A549 (cell line): ENCODE results near the gene MATN3. TPM values are rescaled to one million over a fixed set of nuclear protein-coding genes. Genes with fewer than 3 reads are reported as not detected.
A peak's percentile ranks its signal among the peaks of the same experiment; 100 is the strongest.

ENCODE experiments used
- ATAC-seq, 2 experiments: fragments of 200-7000 bp in 1 of 2; fragments of >200 bp in 1 of 2; cut with Nextera tagmentation in 1 of 2; cut with Tn5 transposase in 1 of 2; 3 replicates each; pipeline versions ENCODE4 v1.8.0 to v1.9.1; 2018 to 2020; ENCODE audit warnings: mild to moderate bottlenecking in 1 of 2, moderate library complexity in 1 of 2
- CTCF ChIA-PET: fragments of 300-600 bp; sonication (Branson Sonifier 250); formaldehyde crosslinking; extraction: SDS; loops from one replicate; lab custom pipeline; 2021; ENCODE audit warnings: antibody characterized with exemption, inconsistent platforms; lab: Yijun Ruan, JAX
- POLR2A ChIA-PET: fragments of 350-600 bp; formaldehyde crosslinking; extraction: SDS; loops from one replicate; lab custom pipeline; 2021; ENCODE audit warnings: antibody characterized with exemption, inconsistent platforms; lab: Yijun Ruan, JAX
- DNase-seq, 2 experiments: peaks; one replicate each; pipeline versions ENCODE4 v3.0.0 to v3.0.0-alpha.2; 2011 to 2016; ENCODE audit warnings: low read depth in 1 of 2, low spot score in 1 of 2
- FAIRE-seq: peaks from 2 replicates; lab custom pipeline; 2011; peaks lifted over from hg19 to GRCh38; lab: Jason Lieb, UNC
- H3K27ac ChIP-seq, 2 experiments: fragments of >200 bp; sonication (Bioruptor Twin); formaldehyde crosslinking; 3 replicates each; pipeline ENCODE4 v1.5.1; 2016 to 2017
- H3K4me1 ChIP-seq: fragments of >200 bp; sonication (Bioruptor Twin); formaldehyde crosslinking; 3 replicates; pipeline ENCODE4 v1.6.1; 2016
- H3K4me2 ChIP-seq: fragments of >200 bp; sonication (Bioruptor Twin); formaldehyde crosslinking; 3 replicates; pipeline ENCODE4 v1.6.1; 2016
- H3K4me3 ChIP-seq: fragments of >200 bp; sonication (Bioruptor Twin); formaldehyde crosslinking; 3 replicates; pipeline ENCODE4 v1.5.1; 2016
- H3K9me3 ChIP-seq: fragments of >200 bp; sonication (Bioruptor Twin); formaldehyde crosslinking; 3 replicates; pipeline ENCODE4 v1.6.1; 2016
- ATOH8 ChIP-seq: fragments of 250-450 bp; sonication (Bioruptor Pico); IDR thresholded peaks from 2 replicates; pipeline ENCODE4 v1.5.0; 2020; ENCODE audit warnings: low read depth, mild to moderate bottlenecking, moderate library complexity
- CBX2 ChIP-seq: fragments of 200-600 bp; sonication (generic); IDR thresholded peaks from 2 replicates; pipeline ENCODE4 v1.6.1; 2016; ENCODE audit warnings: low read depth, mild to moderate bottlenecking, borderline replicate concordance
- CBX8 ChIP-seq: fragments of 200-600 bp; sonication (generic); IDR thresholded peaks from 2 replicates; pipeline ENCODE4 v1.6.1; 2016
- CEBPB ChIP-seq, 2 experiments: fragments of >200 bp in 1 of 2; sonication (Bioruptor Twin) in 1 of 2; formaldehyde crosslinking in 1 of 2; IDR thresholded peaks; 2 replicates each; pipeline ENCODE4 v1.6.1; 2012 to 2016
- CHD4 ChIP-seq: fragments of 200-600 bp; sonication (generic); IDR thresholded peaks from 2 replicates; pipeline ENCODE4 v1.6.1; 2016; ENCODE audit warnings: antibody characterized with exemption, mild to moderate bottlenecking, borderline replicate concordance
- ELK1 ChIP-seq: fragments of 150-350 bp; IDR thresholded peaks from 2 replicates; pipeline ENCODE4 v1.6.1; 2014; ENCODE audit warnings: low read depth, mild to moderate bottlenecking, low read length
- ESRRA ChIP-seq: fragments of 150-350 bp; IDR thresholded peaks from 2 replicates; pipeline ENCODE4 v1.6.1; 2014; ENCODE audit warnings: mild to moderate bottlenecking, low read length, borderline replicate concordance
- FOXS1 ChIP-seq: fragments of 250-450 bp; sonication (Bioruptor Pico); IDR thresholded peaks from 2 replicates; pipeline ENCODE4 v1.5.0; 2020; ENCODE audit warnings: mild to moderate bottlenecking, moderate library complexity
- HMGXB4 ChIP-seq: fragments of 250-450 bp; sonication (Bioruptor Pico); IDR thresholded peaks from 2 replicates; pipeline ENCODE4 v1.5.0; 2021; ENCODE audit warnings: mild to moderate bottlenecking, moderate library complexity, borderline replicate concordance
- HOXA7 ChIP-seq: fragments of 250-450 bp; sonication (Bioruptor Pico); IDR thresholded peaks from 2 replicates; pipeline ENCODE4 v1.5.0; 2020; ENCODE audit warnings: mild to moderate bottlenecking, moderate library complexity
- MAFK ChIP-seq: fragments of 450-650 bp; IDR thresholded peaks from 2 replicates; pipeline ENCODE4 v1.6.1; 2014; ENCODE audit not compliant: partially characterized antibody
- MAX ChIP-seq: IDR thresholded peaks from 2 replicates; pipeline ENCODE4 v1.6.1; 2012
- NPAS2 ChIP-seq: fragments of 250-450 bp; sonication (Bioruptor Pico); IDR thresholded peaks from 2 replicates; pipeline ENCODE4 v1.8.0; 2022; ENCODE audit warnings: mild to moderate bottlenecking, moderate library complexity, borderline replicate concordance
- POLR2A ChIP-seq: IDR thresholded peaks from 2 replicates; pipeline ENCODE4 v1.6.1; 2012; ENCODE audit warnings: mild to moderate bottlenecking, low read length
- RAD21 ChIP-seq, 2 experiments: fragments of >200 bp in 1 of 2; sonication (Bioruptor Twin) in 1 of 2; formaldehyde crosslinking in 1 of 2; IDR thresholded peaks in 1 of 2; conservative IDR thresholded peaks in 1 of 2; 2 replicates in 1 of 2; 3 replicates in 1 of 2; pipeline ENCODE4 v1.6.1; 2012 to 2018; ENCODE audit warnings: inconsistent platforms in 1 of 2
- RARB ChIP-seq: fragments of 250-450 bp; sonication (Bioruptor Pico); IDR thresholded peaks from 2 replicates; pipeline ENCODE4 v1.8.0; 2021; ENCODE audit warnings: mild to moderate bottlenecking, moderate library complexity
- RNF2 ChIP-seq: fragments of 200-600 bp; sonication (generic); IDR thresholded peaks from 2 replicates; pipeline ENCODE4 v1.6.1; 2016; ENCODE audit warnings: low read depth, mild to moderate bottlenecking, antibody characterized with exemption, moderate library complexity, borderline replicate concordance
- SMC3 ChIP-seq: fragments of >200 bp; sonication (Bioruptor Twin); formaldehyde crosslinking; IDR thresholded peaks from 3 replicates; pipeline ENCODE4 v1.6.1; 2018; ENCODE audit warnings: inconsistent platforms
- SREBF2 ChIP-seq: fragments of 450-650 bp; IDR thresholded peaks from 2 replicates; pipeline ENCODE4 v1.6.1; 2014; ENCODE audit warnings: mild to moderate bottlenecking, moderate library complexity
- ZC3H11A ChIP-seq: fragments of 450-650 bp; IDR thresholded peaks from 2 replicates; pipeline ENCODE4 v1.6.1; 2014; ENCODE audit warnings: antibody characterized with exemption, mild to moderate bottlenecking
- WGBS: methylation state at CpG from one replicate; pipeline ENCODE4 v1.1.6; 2017; ENCODE audit errors: missing lambda C conversion rate; 5-methylcytosine and 5-hydroxymethylcytosine counted together
- polyA plus RNA-seq, 4 experiments: library from polyadenylated mRNA; depleted of rRNA in 3 of 4; stranded (reverse); fragments of >200 nt; fragmentation: RNase III in 1 of 4; extraction: RNeasy Plus Mini Kit Qiagen cat#74134 plus additional on column Dnase treatment in 1 of 4; gene quantifications; 2 replicates in 3 of 4; 3 replicates in 1 of 4; pipeline ENCODE4 v1.2.3, GENCODE V29; 2011 to 2017

MATN3 gene
- polyA plus RNA-seq, 2 of the 4 experiments (the other 2 are of a cell fraction), result 14.2 to 16.8 TPM

GRCh38 chr2:20050646-20051531, 38.4 kb upstream of the MATN3 start:
- CTCF ChIA-PET, result interaction anchor here (0.6 to 1.8 kb wide), 12 partner anchors 9 to 276 kb away, joined by 3 to 6 read pairs (median 4); no protein-coding TSS in a partner anchor
- Histone ChIP-seq H3K9me3 (no peaks in the 10 kb centered on the region), H3K4me1 (peaks cover 31% of the 10 kb centered on the region), H3K4me3 (peak overlapping the region; percentile 63), H3K4me2 (peak overlapping the region; percentile 89), H3K27ac (peak overlapping the region; percentile 92 to 96)
- POLR2A ChIA-PET, result interaction anchor here (0.6 to 4.2 kb wide), 24 partner anchors 10 to 396 kb away, joined by 3 to 48 read pairs (median 6); partner anchors contain the start of genes MATN3, RHOB, SDC1 and WDR35
- TF ChIP-seq CBX2 (no peak), SREBF2 (no peak), RAD21 (conservative IDR thresholded peaks at IDR 0.05 in 1 of 2, IDR thresholded peaks at IDR 0.05 in 1 of 2) (peak; percentile 36 to 42; a peak in 2 of 5 replicates), NPAS2 (CRISPR knock-in tag) (no peak), CEBPB (IDR thresholded peaks at IDR 0.05) (no peak), CHD4 (no peak), MAX (peak; percentile 36; the same call in 1 of the 2 replicates), MAFK (no peak), ZC3H11A (no peak), HOXA7 (CRISPR knock-in tag) (no peak), ESRRA (no peak), HMGXB4 (CRISPR knock-in tag) (no peak), SMC3 (peak; percentile 29; the same call in 2 of the 3 replicates), RNF2 (no peak), RARB (CRISPR knock-in tag) (no peak), ELK1 (no peak), POLR2A (no peak)
- peak; percentile 47 to 65 for DNase-seq
- FAIRE-seq, result no peak
- 1% methylated on average over 44 of the region's 47 CpGs for WGBS
- peak; percentile 51 to 57 for ATAC-seq

GRCh38 chr2:20050104-20050645, 37.7 kb upstream of the MATN3 start:
- Histone ChIP-seq H3K9me3 (no peaks in the 10 kb centered on the region), H3K4me2 (peak overlapping the region; percentile 89), H3K27ac (peak overlapping the region; percentile 92 to 96), H3K4me1 (peaks cover 31% of the 10 kb centered on the region), H3K4me3 (peak overlapping the region; percentile 63)
- no peak for TF ChIP-seq NPAS2 (CRISPR knock-in tag)
- no peak for TF ChIP-seq ATOH8
- no peak for TF ChIP-seq CBX8
- TF ChIP-seq FOXS1 (CRISPR knock-in tag), result no peak
- no peak for ATAC-seq
- no peak for FAIRE-seq
- ChIA-PET POLR2A (interaction anchor here (0.8 to 4.2 kb wide), 3 partner anchors 9 to 60 kb away, joined by 3 to 48 read pairs (median 16); partner anchors contain the start of gene WDR35), CTCF (interaction anchor here (1.0 to 2.9 kb wide), 8 partner anchors 13 to 276 kb away, joined by 3 to 12 read pairs (median 4); no protein-coding TSS in a partner anchor)
- DNase-seq, result no peak
- 43% methylated on average over 10 of the region's 10 CpGs for WGBS
